A673 (cell line): ENCODE results near the gene RNF145. TPM values are rescaled to one million over a fixed set of nuclear protein-coding genes. Genes with fewer than 3 reads are reported as not detected.

Source experiments
- BruUV-seq: library from RNA; stranded (reverse); fragments of 400-500 nt; replicated peaks from 2 replicates; lab custom pipeline; 2021; lab: Mats Ljungman, UMichigan
- CTCF ChIA-PET: fragments of 300-600 bp; sonication (Branson Sonifier 250); formaldehyde crosslinking; loops from one replicate; lab custom pipeline; 2022; ENCODE audit warnings: antibody characterized with exemption; lab: Charles Lee
- POLR2A ChIA-PET: fragments of 300-600 bp; sonication (Branson Sonifier 250); formaldehyde crosslinking; loops from one replicate; lab custom pipeline; 2022; ENCODE audit warnings: antibody characterized with exemption; ENCODE audit not compliant: low non-redundant PET; lab: Charles Lee
- DNase-seq: peaks from one replicate; pipeline ENCODE4 v3.0.0-alpha.2; 2015; ENCODE audit warnings: low spot score
- H3K27ac ChIP-seq: fragments of 200-600 bp; sonication (generic); 2 replicates; pipeline ENCODE4 v1.5.1; 2016; ENCODE audit warnings: mixed run types, low read depth, mild to moderate bottlenecking, mixed read lengths, antibody characterized with exemption, low read length; ENCODE audit not compliant: poor library complexity, severe bottlenecking
- H3K27me3 ChIP-seq: fragments of 200-600 bp; sonication (generic); replicated peaks from 2 replicates; pipeline ENCODE4 v1.6.1; 2017; ENCODE audit warnings: mixed run types, low read depth, mild to moderate bottlenecking, mixed read lengths, antibody characterized with exemption, low read length; ENCODE audit not compliant: insufficient read depth, poor library complexity
- H3K36me3 ChIP-seq: fragments of 200-600 bp; sonication (generic); 2 replicates; pipeline ENCODE4 v1.6.1; 2016; ENCODE audit warnings: mixed run types, mild to moderate bottlenecking, mixed read lengths, antibody characterized with exemption, low read length; ENCODE audit not compliant: insufficient read depth, poor library complexity, severe bottlenecking
- H3K4me1 ChIP-seq: fragments of 200-600 bp; sonication (generic); 2 replicates; pipeline ENCODE4 v1.6.1; 2017; ENCODE audit warnings: mixed run types, mild to moderate bottlenecking, mixed read lengths, antibody characterized with exemption, low read length; ENCODE audit not compliant: insufficient read depth, poor library complexity, severe bottlenecking
- H3K4me3 ChIP-seq: fragments of 200-600 bp; sonication (generic); 2 replicates; pipeline ENCODE4 v1.5.1; 2016; ENCODE audit warnings: low read depth, mixed run types, mild to moderate bottlenecking, mixed read lengths, low read length; ENCODE audit not compliant: poor library complexity, severe bottlenecking
- H3K9me3 ChIP-seq: fragments of 200-600 bp; sonication (generic); 2 replicates; pipeline ENCODE4 v1.6.1; 2016; ENCODE audit warnings: mixed run types, low read depth, mild to moderate bottlenecking, mixed read lengths, antibody characterized with exemption, low read length; ENCODE audit not compliant: poor library complexity, severe bottlenecking
- CTCF ChIP-seq: fragments of 300-800, 200-600 bp; sonication (generic); conservative IDR thresholded peaks from 2 replicates; pipeline ENCODE4 v1.5.1; 2017; ENCODE audit warnings: low read depth, mild to moderate bottlenecking, antibody characterized with exemption, low read length, moderate library complexity, mixed read lengths
- EZH2 ChIP-seq: fragments of 200-600 bp; sonication (generic); IDR thresholded peaks from 2 replicates; pipeline ENCODE4 v1.6.1; 2017; ENCODE audit warnings: borderline replicate concordance, low read depth, mild to moderate bottlenecking, mixed read lengths, antibody characterized with exemption, low read length; ENCODE audit not compliant: poor library complexity, severe bottlenecking
- intact Hi-C: fragments of 100-400 bp; cut with micrococcal nuclease; formaldehyde crosslinking; loops from one replicate; pipeline ENCODE4 v1.10.0; 2022; ENCODE audit not compliant: unreplicated experiment
- total RNA-seq: library from RNA; stranded (reverse); gene quantifications from 2 replicates; pipeline ENCODE4 v1.2.3, GENCODE V29; 2021

RNF145 gene
- total RNA-seq, 1 experiment from 2014 or later: 132 TPM

GRCh38 chr5:159227452-159227851, 18.1 kb upstream of the RNF145 start:
- no peak for DNase-seq
- Histone ChIP-seq H3K4me3 (no peak overlapping the region), H3K27ac (no peak overlapping the region), H3K27me3 (no peaks in the 10 kb centered on the region), H3K36me3 (no peaks in the 10 kb centered on the region), H3K4me1 (no peaks in the 10 kb centered on the region), H3K9me3 (no peaks in the 10 kb centered on the region)
- POLR2A ChIA-PET: no interaction called here
- no peak for TF ChIP-seq EZH2
- intact Hi-C loops: no loop called here
- CTCF ChIA-PET: no interaction called here
- no TSS peak for BruUV-seq

DNA sequence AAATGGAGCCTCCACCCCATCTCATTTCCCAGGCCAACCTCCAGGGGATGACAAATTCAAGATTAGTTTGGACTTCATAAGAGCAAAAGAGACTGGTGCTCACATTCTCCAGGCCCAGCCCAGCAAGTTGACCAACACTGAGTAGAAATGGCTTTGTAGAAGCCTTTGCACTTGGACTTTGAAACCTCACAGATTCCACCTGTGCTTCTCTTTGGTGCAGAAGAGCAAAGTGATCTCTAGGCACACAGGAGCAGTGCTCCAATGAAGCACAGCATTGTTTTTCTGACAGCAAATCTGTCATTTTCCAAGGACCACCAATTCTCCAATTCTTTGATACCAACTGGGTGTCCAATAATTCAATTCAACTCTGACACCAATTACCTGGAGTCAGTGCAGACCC, 17.1 kb upstream of the RNF145 start:
- Histone ChIP-seq H3K27ac (no peak overlapping the region), H3K4me3 (no peak overlapping the region), H3K36me3 (no peaks in the 10 kb centered on the region), H3K4me1 (no peaks in the 10 kb centered on the region), H3K27me3 (no peaks in the 10 kb centered on the region), H3K9me3 (no peaks in the 10 kb centered on the region)
- CTCF ChIA-PET: no interaction called here
- POLR2A ChIA-PET: no interaction called here
- TF ChIP-seq CTCF (no peak), EZH2 (no peak)
- intact Hi-C loops: no loop called here
- no peak for DNase-seq
- no TSS peak for BruUV-seq

DNA sequence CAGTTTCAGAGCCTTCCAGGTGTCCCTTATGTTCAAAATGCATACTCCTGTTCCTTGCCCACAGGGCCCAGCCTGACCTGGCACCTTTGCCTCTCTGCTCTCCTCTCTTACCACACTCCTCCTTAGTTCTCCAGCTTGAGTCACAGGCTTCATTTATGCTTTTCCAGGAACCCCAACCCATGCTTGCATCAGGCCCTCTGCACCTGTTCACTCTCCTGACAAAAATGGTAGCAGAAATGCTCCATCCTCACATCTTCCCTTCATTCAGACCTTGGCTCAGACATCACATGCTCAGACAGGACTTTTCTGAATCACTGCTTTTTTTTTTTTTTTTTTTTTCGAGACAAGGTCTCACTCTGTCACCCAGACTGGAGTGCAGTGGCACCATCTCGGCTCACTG, 15.1 kb upstream of the RNF145 start:
- no peaks in the 10 kb centered on the region for H3K36me3 ChIP-seq
- H3K9me3 ChIP-seq: no peaks in the 10 kb centered on the region
- no peak for DNase-seq
- intact Hi-C loops: no loop called here
- H3K27ac ChIP-seq: no peak overlapping the region
- no peak for TF ChIP-seq CTCF
- TF ChIP-seq EZH2: no peak
- H3K4me1 ChIP-seq: no peaks in the 10 kb centered on the region
- H3K4me3 ChIP-seq: no peak overlapping the region
- BruUV-seq: no TSS peak
- no peaks in the 10 kb centered on the region for H3K27me3 ChIP-seq
- CTCF ChIA-PET: no interaction called here
- POLR2A ChIA-PET: no interaction called here

DNA sequence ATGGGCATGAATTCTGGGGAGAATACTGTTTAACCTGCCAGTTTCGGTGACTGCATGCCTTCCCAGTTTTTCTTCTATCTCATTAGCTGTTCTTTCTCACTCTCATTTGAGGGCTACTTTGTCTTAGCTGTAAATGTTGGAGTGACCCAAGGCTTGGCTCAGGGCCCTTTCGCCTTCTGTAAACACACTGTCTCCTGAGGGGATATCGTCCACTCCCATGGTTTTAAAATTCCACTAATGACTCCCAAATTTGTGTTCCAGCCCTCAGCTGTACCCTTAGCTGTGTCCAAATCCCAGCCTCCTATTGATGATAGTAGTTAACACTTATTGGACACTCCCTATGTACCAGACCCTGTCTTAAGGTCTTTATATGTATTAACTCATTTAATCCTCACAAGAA, 14.1 kb upstream of the RNF145 start:
- no peaks in the 10 kb centered on the region for H3K27me3 ChIP-seq
- no peak for DNase-seq
- H3K4me3 ChIP-seq: no peak overlapping the region
- TF ChIP-seq EZH2: no peak
- TF ChIP-seq CTCF: no peak
- H3K9me3 ChIP-seq: no peaks in the 10 kb centered on the region
- intact Hi-C loops: no loop called here
- no peak overlapping the region for H3K27ac ChIP-seq
- ChIA-PET CTCF (no interaction called here), POLR2A (no interaction called here)
- no TSS peak for BruUV-seq
- no peaks in the 10 kb centered on the region for H3K36me3 ChIP-seq
- H3K4me1 ChIP-seq: peaks cover 9% of the 10 kb centered on the region
